ENCODE measurements around the gene MTCL3.

The MTCL3 gene

GRCh38 chr6:127514773-127515227 lies 4.3 kb downstream of the MTCL3 start:
- Histone ChIP-seq H3K36me3 (ENCODE audit: control insufficient read depth, insufficient read depth, low read length) (no peaks in the 10 kb centered on the region), H3K4me3 (ENCODE audit: low read depth, low read length) (no peak overlapping the region), H3K27me3 (ENCODE audit: control insufficient read depth, insufficient read depth, low read length) (peaks cover 19% of the 10 kb centered on the region)
- no peak for TF ChIP-seq CTCF (IDR thresholded peaks at IDR 0.05; ENCODE audit: insufficient read depth, low read length, severe bottlenecking)
- DNase-seq (ENCODE audit: low read depth) (no peak), FAIRE-seq (no peak)

- TF ChIP-seq CTCF (IDR thresholded peaks at IDR 0.05; ENCODE audit: insufficient read depth, low read length, severe bottlenecking) = no peak
- Histone ChIP-seq H3K27me3 (ENCODE audit: control insufficient read depth, insufficient read depth, low read length) (peaks cover 17% of the 10 kb centered on the region), H3K4me3 (ENCODE audit: low read depth, low read length) (no peak overlapping the region), H3K36me3 (ENCODE audit: control insufficient read depth, insufficient read depth, low read length) (no peaks in the 10 kb centered on the region)
- no peak for DNase-seq (ENCODE audit: low read depth)
- no peak for FAIRE-seq
Observed at GRCh38 chr6:127514179-127514772, 4.9 kb downstream of the MTCL3 start.

GRCh38 chr6:127513425-127513824 lies 5.7 kb downstream of the MTCL3 start:
- peaks cover 17% of the 10 kb centered on the region for H3K27me3 ChIP-seq (ENCODE audit: control insufficient read depth, insufficient read depth, low read length)
- TF ChIP-seq CTCF (IDR thresholded peaks at IDR 0.05; ENCODE audit: insufficient read depth, low read length, severe bottlenecking) = no peak
- no peak overlapping the region for H3K4me3 ChIP-seq (ENCODE audit: low read depth, low read length)
- FAIRE-seq (no peak), DNase-seq (ENCODE audit: low read depth) (no peak)
- H3K36me3 ChIP-seq (ENCODE audit: control insufficient read depth, insufficient read depth, low read length) = no peaks in the 10 kb centered on the region

GRCh38 chr6:127510876-127511275 lies 8.3 kb downstream of the MTCL3 start:
- H3K36me3 ChIP-seq (ENCODE audit: control insufficient read depth, insufficient read depth, low read length) = no peaks in the 10 kb centered on the region
- TF ChIP-seq CTCF (IDR thresholded peaks at IDR 0.05; ENCODE audit: insufficient read depth, low read length, severe bottlenecking) = no peak
- DNase-seq (ENCODE audit: low read depth) (no peak), FAIRE-seq (no peak)
- H3K27me3 ChIP-seq (ENCODE audit: control insufficient read depth, insufficient read depth, low read length) = peaks cover 12% of the 10 kb centered on the region
- no peak overlapping the region for H3K4me3 ChIP-seq (ENCODE audit: low read depth, low read length)

- FAIRE-seq (no peak), DNase-seq (ENCODE audit: low read depth) (no peak)
- TF ChIP-seq CTCF (IDR thresholded peaks at IDR 0.05; ENCODE audit: insufficient read depth, low read length, severe bottlenecking) = no peak
- no peak overlapping the region for H3K4me3 ChIP-seq (ENCODE audit: low read depth, low read length)
- H3K27me3 ChIP-seq (ENCODE audit: control insufficient read depth, insufficient read depth, low read length) = peaks cover 2% of the 10 kb centered on the region
- H3K36me3 ChIP-seq (ENCODE audit: control insufficient read depth, insufficient read depth, low read length) = no peaks in the 10 kb centered on the region
Observed at GRCh38 chr6:127506894-127507293, 12.2 kb downstream of the MTCL3 start.

GRCh38 chr6:127503022-127503421 lies 16.1 kb downstream of the MTCL3 start:
- no peak for TF ChIP-seq CTCF (IDR thresholded peaks at IDR 0.05; ENCODE audit: insufficient read depth, low read length, severe bottlenecking)
- DNase-seq (ENCODE audit: low read depth) = no peak
- no peak for FAIRE-seq

More at GRCh38 chr6:127503022-127503421, 16.1 kb downstream of the MTCL3 start:
- Histone ChIP-seq H3K36me3 (ENCODE audit: control insufficient read depth, insufficient read depth, low read length) (no peaks in the 10 kb centered on the region), H3K27me3 (ENCODE audit: control insufficient read depth, insufficient read depth, low read length) (no peaks in the 10 kb centered on the region), H3K4me3 (ENCODE audit: low read depth, low read length) (no peak overlapping the region)
